ENCODE data around the gene PIP5K1A. TPM values are rescaled to one million over a fixed set of nuclear protein-coding genes. Genes with fewer than 3 reads are reported as not detected.

Gene PIP5K1A
- total RNA-seq, 1 experiment from 2014 or later: 30.9 TPM

GRCh38 chr1:151289080-151289935 is 91.0 kb downstream of the PIP5K1A start:
- DNase-seq (ENCODE audit: low read depth): no peak

GRCh38 chr1:151289991-151290708 is 91.8 kb downstream of the PIP5K1A start:
- DNase-seq (ENCODE audit: low read depth): no peak

DNA sequence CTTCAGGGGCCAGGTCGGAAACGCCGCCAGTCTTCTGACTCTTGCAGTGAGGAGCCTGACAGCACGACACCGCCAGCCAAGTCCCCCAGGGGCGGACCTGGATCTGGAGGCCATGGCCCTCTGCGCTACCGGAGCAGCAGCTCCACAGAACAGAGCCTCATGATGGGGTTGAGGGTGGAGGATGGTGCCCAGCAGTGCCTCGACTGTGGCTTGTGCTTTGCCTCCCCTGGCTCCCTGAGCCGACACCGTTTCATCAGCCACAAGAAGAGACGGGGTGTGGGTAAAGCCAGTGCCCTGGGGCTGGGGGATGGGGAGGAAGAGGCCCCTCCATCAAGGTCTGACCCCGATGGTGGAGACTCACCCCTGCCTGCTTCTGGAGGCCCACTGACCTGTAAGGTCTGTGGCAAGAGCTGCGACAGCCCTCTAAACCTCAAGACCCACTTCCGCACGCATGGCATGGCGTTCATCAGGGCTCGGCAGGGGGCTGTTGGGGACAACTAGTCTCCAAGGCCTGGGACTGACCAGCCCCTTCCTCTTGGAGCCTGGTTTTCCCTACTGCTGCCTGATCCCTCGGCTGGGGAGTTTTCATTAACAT is 92.5 kb downstream of the PIP5K1A start:
- DNase-seq (ENCODE audit: low read depth): no peak

DNA sequence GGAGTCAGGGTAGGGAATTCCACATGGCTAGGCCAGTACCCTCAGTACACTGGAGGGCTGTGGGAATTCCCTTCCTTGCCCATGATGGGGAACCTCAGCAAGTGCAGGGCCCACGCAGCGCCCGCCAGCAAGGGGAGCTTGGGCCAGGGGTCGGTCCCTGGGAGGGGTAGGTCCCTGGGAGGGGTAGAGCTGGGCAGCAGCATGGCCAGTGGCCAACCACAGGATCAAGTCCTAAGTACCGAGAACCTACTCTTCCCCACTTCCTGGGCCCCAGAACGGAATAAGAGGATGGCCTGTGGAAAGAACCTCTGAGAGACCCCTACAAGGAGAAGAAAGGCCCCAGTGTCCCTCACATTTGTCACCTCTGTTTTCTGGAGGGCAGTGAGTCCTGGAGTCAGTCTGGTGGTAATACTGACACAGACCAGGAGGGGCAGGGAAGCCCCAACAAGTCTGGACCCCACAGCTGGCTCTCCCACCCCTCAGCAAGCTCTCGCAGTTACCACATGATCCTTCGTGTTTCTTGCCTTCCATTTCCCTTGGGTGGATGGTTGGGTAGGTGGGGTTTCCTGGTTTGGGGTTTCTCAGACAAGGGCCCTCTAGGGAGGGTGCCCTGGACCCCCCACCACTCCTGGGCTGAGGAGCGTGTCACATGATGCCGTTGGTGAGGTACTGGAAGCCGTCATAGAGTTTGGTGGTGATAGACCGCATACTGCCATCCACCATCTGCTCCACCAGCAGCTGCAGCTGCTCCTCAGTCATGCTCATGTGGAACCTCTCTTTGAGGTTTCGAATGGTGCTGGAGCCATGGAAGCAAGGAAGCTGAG is 94.1 kb downstream of the PIP5K1A start:
- DNase-seq (ENCODE audit: low read depth): no peak

DNA sequence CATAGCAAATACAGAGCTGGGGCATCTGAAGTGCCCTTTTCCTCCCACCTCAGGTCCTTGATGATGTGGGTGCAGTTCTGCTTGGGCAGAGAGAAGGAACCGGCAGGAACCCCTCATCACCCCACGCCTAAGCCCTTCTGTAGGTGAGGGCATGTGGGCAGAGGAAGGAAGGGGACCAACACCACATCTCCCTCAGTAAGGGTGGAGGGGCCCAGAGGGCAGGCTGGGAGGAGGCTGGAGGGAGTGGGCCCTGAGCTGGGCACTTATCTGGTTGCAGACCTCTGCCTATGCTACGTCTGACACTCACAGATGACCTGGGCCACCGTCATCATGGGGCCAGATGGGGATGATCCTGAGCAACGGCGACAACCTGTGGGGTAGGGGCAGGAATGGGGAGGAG is 94.7 kb downstream of the PIP5K1A start:
- no peak for DNase-seq (ENCODE audit: low read depth)

- no peak for DNase-seq (ENCODE audit: low read depth)
Observed at GRCh38 chr1:151294742-151295462, 96.5 kb downstream of the PIP5K1A start.

Other genes starting within 250 kb of the PIP5K1A start
- gene CERS2, start 223.7 kb upstream of the PIP5K1A start, total RNA-seq (2014; rRNA removed; shearing (Covaris generic)): 74.1 and 105 TPM in 2 replicates
- gene ANXA9, start 216.3 kb upstream of the PIP5K1A start, total RNA-seq (2014; rRNA removed; shearing (Covaris generic)): 0.24 TPM in 1 of 2 replicates, not detected in the other
- gene MINDY1, start 191.7 kb upstream of the PIP5K1A start, total RNA-seq (2014; rRNA removed; shearing (Covaris generic)): 6.6 and 12.1 TPM in 2 replicates
- gene PRUNE1, start 190.1 kb upstream of the PIP5K1A start, total RNA-seq (2014; rRNA removed; shearing (Covaris generic)): 17.4 and 21.3 TPM in 2 replicates
- gene BNIPL, start 162.0 kb upstream of the PIP5K1A start, total RNA-seq (2014; rRNA removed; shearing (Covaris generic)): 0.57 and 0.60 TPM in 2 replicates
- gene C1orf56, start 150.8 kb upstream of the PIP5K1A start, total RNA-seq (2014; rRNA removed; shearing (Covaris generic)): 0.80 and 2.4 TPM in 2 replicates
- 48.8 and 55.1 TPM in 2 replicates for gene CDC42SE1, start 138.9 kb upstream of the PIP5K1A start, total RNA-seq (2014; rRNA removed; shearing (Covaris generic))
- gene MLLT11, start 138.2 kb upstream of the PIP5K1A start, total RNA-seq (2014; rRNA removed; shearing (Covaris generic)): 48.4 and 52.7 TPM in 2 replicates
- 3.5 and 4.5 TPM in 2 replicates for gene GABPB2, start 127.8 kb upstream of the PIP5K1A start, total RNA-seq (2014; rRNA removed; shearing (Covaris generic))
- 0.40 TPM in 1 of 2 replicates, not detected in the other for gene SEMA6C, start 51.9 kb upstream of the PIP5K1A start, total RNA-seq (2014; rRNA removed; shearing (Covaris generic))
- not detected in 2 replicates for gene TNFAIP8L2, start 41.9 kb upstream of the PIP5K1A start, total RNA-seq (2014; rRNA removed; shearing (Covaris generic))
- gene LYSMD1, start 32.6 kb upstream of the PIP5K1A start, total RNA-seq (2014; rRNA removed; shearing (Covaris generic)): 11.4 and 13.4 TPM in 2 replicates
- 76.8 and 90.9 TPM in 2 replicates for gene SCNM1, start 32.4 kb upstream of the PIP5K1A start, total RNA-seq (2014; rRNA removed; shearing (Covaris generic))
- gene TMOD4, start 22.6 kb upstream of the PIP5K1A start, total RNA-seq (2014; rRNA removed; shearing (Covaris generic)): 0.23 TPM in 1 of 2 replicates, not detected in the other
- 91.0 and 95.0 TPM in 2 replicates for gene VPS72, start 8.4 kb upstream of the PIP5K1A start, total RNA-seq (2014; rRNA removed; shearing (Covaris generic))
- gene PSMD4, start 56.2 kb downstream of the PIP5K1A start, total RNA-seq (2014; rRNA removed; shearing (Covaris generic)): 412 and 482 TPM in 2 replicates
- gene ZNF687, start 83.7 kb downstream of the PIP5K1A start, total RNA-seq (2014; rRNA removed; shearing (Covaris generic)): 11.4 and 11.9 TPM in 2 replicates
- gene PI4KB, start 128.9 kb downstream of the PIP5K1A start, total RNA-seq (2014; rRNA removed; shearing (Covaris generic)): 23.0 and 39.6 TPM in 2 replicates
- gene RFX5, start 148.7 kb downstream of the PIP5K1A start, total RNA-seq (2014; rRNA removed; shearing (Covaris generic)): 39.3 and 48.0 TPM in 2 replicates
- 0.65 and 1.8 TPM in 2 replicates for gene SELENBP1, start 174.2 kb downstream of the PIP5K1A start, total RNA-seq (2014; rRNA removed; shearing (Covaris generic))
- 662 and 883 TPM in 2 replicates for gene PSMB4, start 201.0 kb downstream of the PIP5K1A start, total RNA-seq (2014; rRNA removed; shearing (Covaris generic))

Measured in Daoy (cell line).